SKM-1 treated with dmso at 0.1 percent for 144 hours (cell line): ENCODE data around the gene FAM89A.
A peak's percentile ranks its signal among the peaks of the same experiment; 100 is the strongest.

ENCODE experiments used
- DNase-seq: peaks from one replicate; lab custom pipeline; 2025; ENCODE audit not compliant: unreplicated experiment; lab: John Stamatoyannopoulos, UW

FAM89A gene

GRCh38 chr1:231040019-231040799, at the start of gene FAM89A:
Gene FAM89A, minus strand, starts transcription at chr1:231040254. Its CDS starts 43 bp downstream, at chr1:231040211.
- DNase-seq: peak; percentile 56

- DNase-seq: no peak
Measured at GRCh38 chr1:231084353-231084752, 44.3 kb upstream of the FAM89A start.

- DNase-seq: no peak
Measured at GRCh38 chr1:231079163-231079562, 39.1 kb upstream of the FAM89A start.

GRCh38 chr1:231078250-231078649, 38.2 kb upstream of the FAM89A start:
- DNase-seq: no peak

- DNase-seq: no peak
Measured at GRCh38 chr1:231076802-231077201, 36.7 kb upstream of the FAM89A start.

GRCh38 chr1:231075497-231075896, 35.4 kb upstream of the FAM89A start:
- DNase-seq: no peak

GRCh38 chr1:231075020-231075419, 35.0 kb upstream of the FAM89A start:
- no peak for DNase-seq

- DNase-seq: no peak
Measured at GRCh38 chr1:231074046-231074445, 34.0 kb upstream of the FAM89A start.

GRCh38 chr1:231073331-231073730, 33.3 kb upstream of the FAM89A start:
- DNase-seq: no peak

- DNase-seq: no peak
Measured at GRCh38 chr1:231072502-231073094, 32.5 kb upstream of the FAM89A start.

- DNase-seq: no peak
Measured at GRCh38 chr1:231072041-231072440, 32.0 kb upstream of the FAM89A start.

- DNase-seq: no peak
Measured at GRCh38 chr1:231070758-231071444, 30.8 kb upstream of the FAM89A start.

- no peak for DNase-seq
Measured at GRCh38 chr1:231069333-231069732, 29.3 kb upstream of the FAM89A start.

- no peak for DNase-seq
Measured at GRCh38 chr1:231068762-231069161, 28.7 kb upstream of the FAM89A start.

GRCh38 chr1:231065510-231066241, 25.6 kb upstream of the FAM89A start:
- DNase-seq: no peak

- DNase-seq: no peak
Measured at GRCh38 chr1:231064418-231064817, 24.4 kb upstream of the FAM89A start.

- no peak for DNase-seq
Measured at GRCh38 chr1:231063331-231063730, 23.3 kb upstream of the FAM89A start.

GRCh38 chr1:231062500-231063270, 22.6 kb upstream of the FAM89A start:
- no peak for DNase-seq

GRCh38 chr1:231059566-231060193, 19.6 kb upstream of the FAM89A start:
- DNase-seq: no peak

- no peak for DNase-seq
Measured at GRCh38 chr1:231058416-231059109, 18.5 kb upstream of the FAM89A start.
